ENCODE measurements around the gene CEP57L1.

GRCh38 chr6:109059153-109059552, 36.2 kb upstream of the CEP57L1 start:
- TF ChIP-seq POLR2A (IDR thresholded peaks at IDR 0.05) (no peak), CTCF (IDR thresholded peaks at IDR 0.05) (no peak)

Measured in Peyer's patch (tissue), 4 donors.